Stimulated activated CD4-positive, alpha-beta T cell treated with anti-CD3 and anti-CD28 coated beads, Interleukin-15, amount 100 ng/mL, for 24 hours (primary cell): ENCODE data around the gene TBC1D5.
"Not testable (repeated sequence)": the region's sequence is repeated elsewhere in the genome, so short reads cannot be mapped to it uniquely, and the experiment has no call there.

ENCODE experiments used
- DNase-seq: peaks from one replicate; pipeline ENCODE4 v3.0.0-alpha.2; 2020

Gene TBC1D5

DNA sequence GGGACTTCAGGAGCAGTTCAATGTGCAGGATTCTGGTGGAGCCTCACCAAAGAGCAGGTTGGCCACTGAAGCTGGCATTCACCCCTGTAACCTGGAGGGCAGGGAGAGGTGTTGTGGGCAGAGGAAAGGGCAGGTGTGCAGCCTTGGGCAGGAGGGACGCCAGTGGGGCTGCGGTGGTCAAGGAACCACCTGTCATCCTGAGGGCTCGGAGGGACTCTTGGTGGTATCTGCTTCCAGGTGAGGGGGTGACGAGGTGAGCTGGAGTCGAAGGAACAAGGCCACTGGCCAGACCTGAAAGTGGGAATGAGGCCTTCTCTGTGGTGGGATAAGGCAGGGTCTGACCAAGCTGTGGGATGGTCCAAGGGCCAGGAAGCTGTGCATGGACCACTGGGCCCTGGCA, 588.2 kb downstream of the TBC1D5 start:
- DNase-seq: no peak

GRCh38 chr3:17153209-17153608, 589.2 kb downstream of the TBC1D5 start:
- DNase-seq: no peak

DNA sequence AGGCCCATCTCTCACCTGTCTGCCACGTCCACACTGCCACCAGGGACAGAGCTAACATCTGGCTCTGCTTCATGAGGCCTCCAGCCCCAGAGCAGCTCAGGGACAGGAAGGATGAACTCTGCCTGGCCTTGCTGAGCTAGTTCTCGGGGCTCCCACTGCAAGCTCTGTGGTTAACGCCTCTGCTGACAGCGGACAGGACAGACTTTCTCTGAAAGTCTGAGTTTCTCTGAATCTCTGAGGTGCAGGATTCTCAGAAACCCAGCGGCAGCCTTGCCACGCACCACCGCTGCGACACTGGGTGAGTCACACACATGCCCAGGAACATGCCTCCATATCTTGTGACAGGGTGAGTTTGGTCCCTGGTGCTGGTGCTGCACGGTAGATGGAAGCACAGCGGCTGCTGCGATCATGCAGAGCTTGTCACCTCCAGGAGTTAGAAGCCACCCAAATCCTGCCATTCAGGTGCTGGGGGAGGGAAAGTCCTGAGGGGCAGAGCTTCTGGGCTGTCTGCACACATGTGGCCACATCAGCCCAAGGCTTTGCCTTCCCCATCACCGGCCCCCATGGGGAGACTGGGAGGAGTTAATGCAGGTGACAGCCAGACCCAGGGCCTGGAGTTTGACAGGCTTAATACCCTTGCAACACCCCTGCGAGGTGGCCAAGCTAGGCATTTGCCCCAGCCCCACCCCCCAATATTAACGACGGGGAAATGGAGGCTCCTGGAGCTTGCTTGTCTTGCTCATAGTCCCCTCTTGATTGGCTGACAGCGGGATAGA, 590.6 kb downstream of the TBC1D5 start:
- DNase-seq: peak; percentile 91

GRCh38 chr3:17149076-17149475, 593.4 kb downstream of the TBC1D5 start:
- DNase-seq: no peak

GRCh38 chr3:17144665-17144993, 597.8 kb downstream of the TBC1D5 start:
- no peak for DNase-seq

DNA sequence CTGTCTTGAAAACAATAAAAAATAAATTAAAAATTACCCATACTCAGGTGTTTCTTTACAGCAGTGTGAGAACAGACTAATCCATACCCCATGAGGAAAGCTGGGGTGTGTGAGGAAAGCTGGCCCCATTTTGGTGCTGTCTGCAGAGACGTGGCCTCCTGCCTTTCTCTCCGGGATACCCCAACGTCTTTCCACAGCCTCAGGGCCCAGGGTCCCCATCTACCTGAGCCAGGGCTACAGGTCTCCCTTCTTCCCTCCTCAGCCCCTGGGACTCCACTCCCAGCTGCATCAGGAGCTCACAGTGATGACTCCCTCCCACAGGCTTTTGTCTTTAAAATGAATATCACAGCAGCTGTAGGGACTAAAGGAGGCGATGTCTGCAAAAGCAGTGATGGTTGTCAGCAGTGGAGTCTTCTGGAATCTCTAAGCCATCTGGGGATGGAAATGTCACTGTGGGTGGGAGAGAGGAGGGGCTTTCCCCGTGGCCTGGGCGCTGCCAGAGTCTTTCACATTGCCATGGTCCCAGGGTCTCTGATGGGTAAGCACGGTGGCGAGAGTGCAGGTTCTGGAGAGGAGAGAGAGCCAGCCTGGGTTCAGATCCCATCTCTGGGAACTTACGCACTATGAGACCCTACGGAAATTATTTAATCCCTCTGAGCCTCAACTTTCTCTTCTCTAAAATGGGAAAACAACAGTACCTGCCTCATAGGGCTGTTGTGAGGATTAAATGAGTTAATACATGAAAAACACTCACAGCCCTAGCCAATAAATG, 598.4 kb downstream of the TBC1D5 start:
- DNase-seq: no peak

GRCh38 chr3:17142516-17142915, 599.9 kb downstream of the TBC1D5 start:
- DNase-seq: no peak

DNA sequence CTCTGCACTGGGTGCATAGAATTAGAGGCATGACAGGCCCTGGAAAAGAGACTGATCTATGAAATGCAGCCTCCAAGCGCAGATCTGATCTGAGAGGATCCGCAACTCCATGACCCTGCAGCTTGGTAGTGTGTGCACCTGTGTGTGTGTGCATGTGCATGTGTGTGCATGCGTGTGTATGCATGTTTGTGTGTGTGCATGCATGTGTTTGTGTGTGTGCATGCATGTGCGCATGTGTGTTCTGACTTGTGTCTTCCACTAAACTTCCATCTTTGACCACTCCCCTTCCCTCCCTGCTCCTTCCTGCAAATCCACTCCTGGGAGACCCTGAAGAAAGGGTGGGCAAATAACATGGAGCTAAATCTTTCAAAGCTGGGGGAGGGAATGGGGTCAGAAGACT, 600.7 kb downstream of the TBC1D5 start:
- DNase-seq: no peak

DNA sequence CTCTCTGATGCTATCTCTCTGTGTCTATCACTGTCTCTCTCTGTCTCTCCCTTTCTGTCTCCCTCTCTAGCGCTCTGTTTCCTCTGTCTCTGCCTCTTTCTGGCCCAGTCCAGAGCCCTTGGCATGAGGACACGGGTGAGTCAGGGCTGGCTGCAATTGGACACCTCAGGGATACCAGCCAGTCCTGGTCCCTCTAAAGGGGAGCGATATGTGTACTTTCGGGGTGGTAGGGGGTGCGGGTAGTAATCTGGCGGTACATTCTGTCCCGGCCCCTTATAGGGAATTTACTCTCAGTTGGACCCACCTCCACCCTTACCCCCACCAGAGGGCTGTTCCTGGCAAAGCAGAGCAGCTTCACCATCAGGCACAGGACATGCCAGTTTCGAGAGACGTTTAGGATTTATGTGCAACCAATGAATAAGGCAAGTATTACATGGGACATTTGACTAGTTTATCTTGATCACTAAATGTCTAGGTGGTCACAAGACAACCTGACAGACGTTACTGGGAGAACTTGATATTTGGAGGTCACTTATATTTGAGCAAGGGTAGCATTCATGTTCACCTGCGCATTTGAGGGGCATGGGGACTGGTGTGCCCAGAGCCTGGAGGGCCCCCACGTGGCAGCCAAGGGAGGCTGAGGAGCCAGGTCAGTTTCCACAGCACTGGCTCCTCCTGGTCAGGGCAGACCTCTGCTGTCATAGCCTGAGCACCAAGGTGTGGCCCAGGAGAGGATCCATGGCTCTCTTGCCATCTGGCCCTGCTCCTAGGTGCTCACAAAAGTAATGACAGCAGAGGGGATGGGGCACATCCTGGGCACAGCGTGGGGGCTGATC, 601.5 kb downstream of the TBC1D5 start:
- DNase-seq: no peak

DNA sequence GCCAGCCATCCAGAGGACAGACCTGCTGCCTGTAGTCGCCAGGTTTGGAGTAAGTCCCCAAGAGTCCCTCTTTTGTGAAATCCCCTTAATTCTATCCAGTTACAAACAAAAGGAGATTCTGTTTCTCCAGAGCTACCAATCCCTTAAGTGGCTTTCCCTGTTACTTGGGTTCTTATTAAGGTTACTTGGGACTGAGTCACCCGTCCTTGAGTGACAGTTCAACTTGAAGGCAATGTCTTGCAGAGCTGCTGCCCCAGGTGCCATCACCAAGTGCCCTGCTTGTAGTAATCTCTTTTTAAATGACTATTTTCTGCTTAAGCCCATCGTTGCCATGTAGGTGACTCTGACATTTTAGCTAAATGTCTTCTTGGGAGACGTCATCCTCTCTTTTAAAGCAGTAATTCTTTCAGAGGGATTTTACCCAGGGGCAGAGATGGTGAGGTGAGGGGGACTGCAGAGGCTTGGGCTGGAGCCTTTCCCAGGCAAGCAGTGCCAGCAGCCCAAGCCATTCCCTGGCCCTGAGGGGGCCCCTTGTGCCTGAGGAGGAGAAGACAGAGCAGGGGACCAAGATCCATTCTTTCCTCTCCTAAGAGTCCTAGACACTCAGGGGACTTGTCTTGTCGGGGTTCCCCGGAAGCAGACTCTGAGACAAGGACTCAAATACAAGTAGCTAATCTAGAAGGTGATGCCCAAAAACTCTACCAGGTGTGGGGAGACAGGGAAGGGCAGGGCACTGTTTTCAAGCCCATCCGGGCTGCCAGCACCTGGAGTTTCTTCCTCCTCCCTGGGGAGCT, 604.0 kb downstream of the TBC1D5 start:
- no peak for DNase-seq

- DNase-seq: no peak
These were observed 605.1 kb downstream of the TBC1D5 start for GRCh38 chr3:17137321-17137826.

DNA sequence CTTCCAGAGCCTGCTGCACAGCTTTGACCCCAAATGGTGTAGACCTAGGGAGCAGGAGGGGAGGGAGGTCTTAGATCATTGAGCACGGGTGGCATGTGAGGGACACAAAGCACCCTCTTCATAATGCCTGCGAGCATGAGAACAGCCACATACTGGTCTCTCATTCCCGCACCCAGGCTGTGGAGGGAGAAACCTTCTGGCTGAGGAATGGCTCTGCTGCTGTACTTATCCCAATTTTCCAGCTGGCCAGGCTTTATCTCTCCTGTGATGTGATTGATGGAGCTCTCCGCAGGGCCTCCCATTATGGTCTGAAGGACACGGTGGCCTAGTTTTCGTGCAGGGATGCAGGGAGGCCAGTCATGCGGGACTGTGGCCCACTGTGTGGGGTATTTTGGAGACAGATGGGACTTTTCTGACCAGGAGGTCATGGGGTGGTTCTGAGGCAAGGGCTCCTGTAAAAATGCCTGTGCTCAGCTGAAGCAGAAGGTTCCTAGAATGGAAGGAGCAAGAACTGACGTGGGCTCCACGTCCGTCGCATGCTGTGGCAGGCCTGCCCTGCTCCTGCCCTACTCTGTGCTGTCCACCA, 606.2 kb downstream of the TBC1D5 start:
- DNase-seq: no peak

DNA sequence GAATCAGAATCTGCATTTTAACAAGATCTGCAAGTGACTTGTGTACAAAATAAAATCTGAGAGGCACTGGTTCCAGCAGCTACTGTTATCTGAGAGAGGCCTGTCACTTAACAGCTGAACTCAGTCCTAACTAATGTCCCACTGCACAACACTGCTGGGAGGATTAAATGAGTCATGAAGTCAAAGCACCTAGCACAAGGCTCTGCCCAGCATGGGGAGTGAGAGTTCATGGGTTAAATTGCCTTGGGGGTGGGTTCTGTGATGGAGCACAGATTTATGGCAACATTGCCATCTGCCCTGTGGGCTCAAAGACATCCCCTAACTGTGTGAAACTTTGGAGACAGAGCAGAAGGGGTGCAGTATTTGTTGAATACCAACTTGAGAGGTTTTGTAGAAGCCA, 606.7 kb downstream of the TBC1D5 start:
- DNase-seq: no peak

DNA sequence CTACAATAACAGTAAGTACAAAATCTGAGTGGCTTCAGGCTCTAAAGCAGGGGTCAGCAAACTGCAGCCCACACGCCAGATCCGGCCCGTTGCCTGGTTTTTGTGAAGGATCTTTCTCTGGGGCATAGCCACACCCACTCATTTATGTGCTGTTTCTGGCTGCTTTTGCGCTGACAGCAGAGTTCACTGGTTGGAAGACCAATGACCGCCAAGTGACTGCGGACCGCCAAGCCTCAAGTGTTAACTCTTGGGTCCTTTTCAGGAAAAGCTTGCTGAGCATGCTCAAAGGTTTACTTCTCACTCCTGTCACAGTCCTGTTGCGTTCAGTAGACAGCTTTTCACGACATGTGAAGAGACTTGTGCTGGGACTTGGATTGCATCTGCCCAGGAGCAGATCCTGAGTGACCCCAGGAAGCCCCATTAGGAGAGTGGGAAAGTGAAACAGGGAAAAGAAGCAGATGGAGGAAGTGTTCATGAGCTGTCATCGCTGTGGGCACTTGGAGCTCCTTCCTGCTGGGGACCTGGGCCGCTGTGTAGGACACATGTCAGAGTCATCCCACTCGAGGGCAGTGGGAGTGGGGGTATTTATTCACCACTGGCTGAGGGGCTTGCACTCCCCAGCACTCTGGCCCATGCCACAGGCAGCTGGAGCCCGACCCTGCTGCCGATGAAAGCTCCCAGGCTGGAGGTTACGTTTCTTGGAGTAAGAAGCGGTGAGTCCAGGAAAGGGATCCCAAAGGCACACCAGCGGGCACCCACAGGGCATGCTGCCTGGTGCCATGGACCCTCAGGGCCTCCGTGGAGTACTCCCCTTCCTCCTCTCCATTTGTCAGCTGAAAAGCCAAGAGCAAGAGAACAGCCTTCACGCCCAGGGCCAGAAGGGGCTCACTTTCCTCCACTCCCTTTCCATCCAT, 608.5 kb downstream of the TBC1D5 start:
- DNase-seq: no peak

DNA sequence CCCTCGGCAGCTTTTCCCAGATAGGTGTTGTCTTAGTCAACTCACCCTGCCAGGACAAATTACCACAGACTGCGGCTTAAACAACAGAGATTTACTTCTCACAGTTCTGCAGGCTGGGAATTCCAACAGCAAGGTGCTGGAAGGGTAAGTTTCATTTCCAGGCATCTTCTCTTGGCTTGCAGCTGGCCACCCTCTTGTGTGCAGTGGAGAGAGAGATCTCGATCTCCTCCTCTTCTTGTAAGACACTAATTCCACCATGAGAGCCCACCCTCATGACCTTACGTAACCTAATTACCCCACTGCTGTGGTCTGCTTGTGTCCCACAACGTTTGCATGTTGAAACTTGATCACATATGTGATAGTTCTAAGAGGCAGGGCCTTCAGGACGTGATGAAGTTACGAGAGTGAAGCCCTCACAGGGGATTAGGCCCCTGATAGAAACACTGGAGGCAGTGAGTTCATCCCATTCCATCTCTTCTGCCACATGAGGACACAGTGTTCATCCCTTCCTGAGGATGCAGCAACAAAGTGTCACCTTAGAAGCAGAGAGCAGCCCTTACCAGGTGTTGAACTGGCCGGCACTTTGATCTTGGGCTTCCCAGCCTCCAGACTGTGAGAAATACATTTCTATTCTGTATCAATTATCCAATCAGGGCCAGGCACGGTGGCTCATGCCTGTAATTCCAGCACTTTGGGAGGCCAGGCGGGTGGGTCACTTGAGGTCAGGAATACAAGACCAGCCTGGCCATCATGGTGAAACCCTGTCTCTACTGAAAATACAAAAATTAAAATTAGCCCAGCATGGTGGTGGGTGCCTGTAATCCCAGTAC, 609.9 kb downstream of the TBC1D5 start:
- DNase-seq: no peak

DNA sequence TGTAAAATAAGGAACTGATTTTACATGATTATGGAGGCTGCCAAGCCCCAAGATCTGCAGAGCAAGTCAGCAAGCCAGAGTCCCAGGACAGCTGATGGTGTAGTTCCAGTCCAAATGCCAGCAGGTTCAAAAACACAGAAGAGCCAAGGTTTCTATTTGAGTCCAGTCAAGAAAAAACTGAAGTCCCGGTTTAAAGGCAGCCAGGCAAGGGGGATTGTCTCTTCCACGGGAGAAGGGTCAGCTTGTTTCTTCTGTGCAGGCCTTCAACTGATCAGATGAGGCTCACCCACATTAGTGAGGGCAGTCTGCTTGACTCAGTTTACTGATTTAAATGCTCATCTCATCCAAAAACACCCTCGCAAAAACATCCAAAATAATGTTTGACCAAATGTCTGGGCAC, 611.5 kb downstream of the TBC1D5 start:
- DNase-seq: no peak

- DNase-seq: no peak
These were observed 612.9 kb downstream of the TBC1D5 start for GRCh38 chr3:17129556-17129955.

GRCh38 chr3:17128671-17129070, 613.8 kb downstream of the TBC1D5 start:
- DNase-seq: not testable (repeated sequence)

DNA sequence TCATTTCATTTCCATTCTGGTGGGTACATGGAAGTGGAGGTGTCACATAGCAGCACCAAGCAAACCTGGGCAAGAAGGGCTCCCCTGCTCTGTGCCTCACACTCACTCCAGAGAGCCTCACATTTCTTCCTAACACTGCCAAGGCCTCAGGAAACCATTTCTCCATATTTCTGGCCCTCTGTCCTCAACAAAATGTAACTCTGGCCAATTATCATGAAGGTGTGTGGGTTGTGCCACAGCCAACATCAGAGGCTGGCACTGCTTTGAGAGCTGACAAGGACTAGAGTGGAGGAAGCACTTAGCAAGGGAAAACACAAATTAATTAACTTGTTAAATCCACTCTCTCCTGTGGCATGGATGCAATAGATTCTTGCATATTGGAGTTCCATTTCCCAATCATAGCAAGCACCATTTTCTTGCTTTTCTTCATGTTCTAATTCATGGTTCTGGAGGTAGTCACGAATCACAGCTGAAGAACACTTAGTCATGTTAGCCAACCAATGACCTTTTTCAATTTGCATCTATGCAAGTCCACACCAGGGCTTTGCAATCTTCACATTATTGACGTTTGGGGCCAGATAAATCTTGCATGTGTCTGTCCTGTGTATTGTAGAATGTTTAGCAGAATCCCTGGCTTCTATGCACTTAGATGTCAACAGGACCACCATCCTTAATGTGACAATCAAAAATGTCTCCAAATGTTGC, 616.5 kb downstream of the TBC1D5 start:
- DNase-seq: no peak
